ENCODE data around the gene C1QL3.

C1QL3 gene

GRCh38 chr10:16521311-16522016, at the start of gene C1QL3:
Gene C1QL3, minus strand, starts transcription at chr10:16521879. Its CDS starts 814 bp downstream, at chr10:16521065.
- DNase-seq: no peak

GRCh38 chr10:16570731-16571130, 49.1 kb upstream of the C1QL3 start:
- no peak for DNase-seq

- no peak for DNase-seq
Measured at GRCh38 chr10:16566202-16566805, 44.6 kb upstream of the C1QL3 start.

GRCh38 chr10:16565604-16566003, 43.9 kb upstream of the C1QL3 start:
- no peak for DNase-seq

GRCh38 chr10:16562891-16563290, 41.2 kb upstream of the C1QL3 start:
- no peak for DNase-seq

GRCh38 chr10:16559236-16559773, 37.6 kb upstream of the C1QL3 start:
- no peak for DNase-seq

GRCh38 chr10:16547973-16548372, 26.3 kb upstream of the C1QL3 start:
- no peak for DNase-seq

- no peak for DNase-seq
Measured at GRCh38 chr10:16545116-16545736, 23.5 kb upstream of the C1QL3 start.

- DNase-seq: no peak
Measured at GRCh38 chr10:16544591-16544990, 22.9 kb upstream of the C1QL3 start.

- no peak for DNase-seq
Measured at GRCh38 chr10:16544099-16544498, 22.4 kb upstream of the C1QL3 start.

- no peak for DNase-seq
Measured at GRCh38 chr10:16536155-16536554, 14.5 kb upstream of the C1QL3 start.

GRCh38 chr10:16529853-16530252, 8.2 kb upstream of the C1QL3 start:
- no peak for DNase-seq

- DNase-seq: no peak
Measured at GRCh38 chr10:16527452-16527851, 5.8 kb upstream of the C1QL3 start.

GRCh38 chr10:16520900-16521299, 779 bp downstream of the C1QL3 start:
- DNase-seq: peak; percentile 18

- no peak for DNase-seq
Measured at GRCh38 chr10:16519908-16520861, 1.5 kb downstream of the C1QL3 start.

GRCh38 chr10:16519250-16519907, 2.3 kb downstream of the C1QL3 start:
- no peak for DNase-seq

GRCh38 chr10:16518822-16519221, 2.9 kb downstream of the C1QL3 start:
- no peak for DNase-seq

GRCh38 chr10:16510843-16511242, 10.8 kb downstream of the C1QL3 start:
- no peak for DNase-seq

- DNase-seq: no peak
Measured at GRCh38 chr10:16509996-16510395, 11.7 kb downstream of the C1QL3 start.

- no peak for DNase-seq
Measured at GRCh38 chr10:16505161-16505560, 16.5 kb downstream of the C1QL3 start.

- no peak for DNase-seq
Measured at GRCh38 chr10:16497911-16498310, 23.8 kb downstream of the C1QL3 start.

GRCh38 chr10:16493884-16494536, 27.7 kb downstream of the C1QL3 start:
- no peak for DNase-seq

Data from activated CD8-positive, alpha-beta memory T cell treated with anti-CD3 and anti-CD28 coated beads, Interleukin-2, amount 50 U/mL, for 4 hours (primary cell).